GM18511 (cell line): ENCODE data around the gene CLSTN2.

Experiments
- ATAC-seq: cut with Tn5 transposase; IDR thresholded peaks from one replicate; pipeline ENCODE4 v1.9.1; 2021; ENCODE audit warnings: mild to moderate bottlenecking, moderate library complexity; ENCODE audit not compliant: unreplicated experiment

Gene CLSTN2

GRCh38 chr3:140316868-140317400 is 381.9 kb downstream of the CLSTN2 start:
- ATAC-seq, result no peak

DNA sequence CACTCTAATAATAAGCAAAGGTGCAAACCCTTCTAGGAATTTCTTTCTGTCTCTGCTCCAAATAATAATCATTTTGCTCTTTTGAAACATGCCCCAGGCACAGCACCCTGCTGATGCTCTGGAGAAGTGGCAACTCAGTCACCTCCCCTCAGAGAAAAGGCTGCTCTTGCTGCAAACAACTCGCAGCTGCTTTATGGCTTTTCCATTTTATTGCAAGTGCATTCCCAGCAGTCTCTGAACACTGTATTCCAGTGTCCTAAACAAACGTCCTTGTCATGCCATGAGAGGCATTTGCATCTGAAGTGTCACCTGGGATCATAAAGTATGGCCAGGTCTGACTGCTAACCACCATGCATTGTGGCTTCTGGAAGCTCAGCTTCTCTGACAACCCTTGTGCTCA is 384.8 kb downstream of the CLSTN2 start:
- ATAC-seq, result no peak

DNA sequence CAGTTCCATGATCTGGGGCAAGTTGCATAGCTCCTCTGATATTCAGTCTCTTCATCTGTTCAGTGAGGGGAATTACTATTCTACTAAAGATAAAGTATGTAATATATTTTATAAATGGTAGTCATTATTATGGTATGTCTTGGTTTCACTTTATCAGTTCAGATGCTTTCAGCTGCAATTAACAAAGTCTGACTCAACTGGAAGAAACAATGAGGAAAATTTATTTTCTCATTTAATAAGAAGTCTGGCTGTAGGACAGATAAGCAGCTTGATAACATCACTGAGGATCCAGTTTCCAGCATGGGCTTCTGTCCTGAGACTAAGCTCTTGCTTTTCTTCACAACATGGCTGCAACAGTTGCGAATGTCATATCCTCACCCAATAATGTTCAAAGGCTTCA is 388.6 kb downstream of the CLSTN2 start:
- ATAC-seq, result no peak

DNA sequence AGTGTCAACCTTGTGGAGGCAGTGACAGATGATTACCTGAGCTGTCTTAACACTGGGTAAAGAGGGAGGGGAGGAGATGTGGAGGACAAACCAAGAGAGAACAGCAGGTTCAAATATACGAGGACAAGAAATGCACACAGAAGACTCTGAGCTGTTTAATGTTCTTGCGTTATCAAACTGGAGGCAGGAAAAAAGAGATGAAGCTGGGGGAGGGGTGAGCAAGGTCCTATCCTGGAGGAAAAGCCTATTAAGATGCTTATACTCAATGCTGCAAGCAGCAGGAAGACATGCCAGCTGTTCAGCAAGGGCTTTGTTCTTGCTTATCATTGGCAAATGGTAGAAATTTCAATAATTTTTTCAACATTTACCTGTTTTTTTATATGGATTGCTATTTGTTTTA is 397.1 kb downstream of the CLSTN2 start:
- ATAC-seq, result no peak

DNA sequence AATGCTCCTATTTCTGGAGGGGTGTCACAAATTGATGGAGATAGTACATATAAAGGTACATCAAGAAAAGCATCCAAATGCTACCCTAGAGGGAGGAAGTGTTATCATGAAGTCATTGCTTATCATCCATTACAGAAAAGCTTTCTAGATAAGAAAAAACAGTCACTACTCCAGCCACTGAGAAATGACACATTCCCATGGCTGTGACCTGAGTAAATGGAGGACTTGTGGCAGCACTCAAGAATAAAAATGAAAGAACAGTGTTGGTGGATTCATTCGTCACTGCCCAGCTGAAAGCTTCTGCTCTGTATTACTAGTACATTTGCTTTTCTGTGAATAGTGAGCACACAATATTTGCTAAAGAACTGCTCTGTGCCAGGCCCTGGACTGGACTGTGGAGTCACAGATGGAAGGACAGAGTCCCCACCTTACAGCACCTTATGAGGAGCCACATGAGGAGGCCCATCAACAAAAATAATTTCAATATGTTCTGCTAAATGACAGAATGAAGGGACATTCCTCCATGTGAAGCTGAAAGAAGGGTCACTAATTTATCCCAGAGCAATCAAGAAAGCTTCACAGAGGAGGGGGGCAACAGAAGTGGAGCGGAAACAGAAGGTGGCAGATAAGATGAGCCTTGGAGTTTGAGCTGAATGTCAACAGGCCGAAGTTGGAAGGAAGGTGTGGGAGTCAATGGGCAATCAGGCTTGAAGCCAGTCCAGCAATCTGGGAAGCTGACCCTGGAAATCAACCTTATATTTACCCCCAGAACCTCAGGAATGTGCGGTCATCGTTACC is 399.3 kb downstream of the CLSTN2 start:
- ATAC-seq, result no peak

- ATAC-seq, result no peak
Measured at GRCh38 chr3:140336465-140336864, 401.5 kb downstream of the CLSTN2 start.

- ATAC-seq, result no peak
Measured at GRCh38 chr3:140338916-140339315, 403.9 kb downstream of the CLSTN2 start.

DNA sequence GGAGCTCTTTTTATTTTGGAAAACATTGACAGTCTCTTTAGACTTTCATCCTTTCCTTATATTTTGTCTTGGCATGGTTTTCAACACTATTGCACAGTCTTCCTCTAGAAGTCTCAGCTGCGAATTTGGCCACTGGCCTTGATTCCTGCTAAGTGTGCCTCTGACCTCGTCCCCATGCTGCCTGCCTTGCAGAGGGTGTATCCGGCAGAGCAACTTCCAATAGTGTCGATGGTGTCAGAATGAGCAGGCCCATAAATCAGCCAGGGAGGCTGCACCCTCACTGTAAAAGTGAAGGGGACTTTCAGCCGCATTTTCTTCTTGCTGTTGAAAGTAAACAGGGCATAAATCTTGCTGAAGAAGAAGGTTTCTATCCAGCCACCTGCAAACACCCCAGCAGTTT is 406.2 kb downstream of the CLSTN2 start:
- no peak for ATAC-seq

DNA sequence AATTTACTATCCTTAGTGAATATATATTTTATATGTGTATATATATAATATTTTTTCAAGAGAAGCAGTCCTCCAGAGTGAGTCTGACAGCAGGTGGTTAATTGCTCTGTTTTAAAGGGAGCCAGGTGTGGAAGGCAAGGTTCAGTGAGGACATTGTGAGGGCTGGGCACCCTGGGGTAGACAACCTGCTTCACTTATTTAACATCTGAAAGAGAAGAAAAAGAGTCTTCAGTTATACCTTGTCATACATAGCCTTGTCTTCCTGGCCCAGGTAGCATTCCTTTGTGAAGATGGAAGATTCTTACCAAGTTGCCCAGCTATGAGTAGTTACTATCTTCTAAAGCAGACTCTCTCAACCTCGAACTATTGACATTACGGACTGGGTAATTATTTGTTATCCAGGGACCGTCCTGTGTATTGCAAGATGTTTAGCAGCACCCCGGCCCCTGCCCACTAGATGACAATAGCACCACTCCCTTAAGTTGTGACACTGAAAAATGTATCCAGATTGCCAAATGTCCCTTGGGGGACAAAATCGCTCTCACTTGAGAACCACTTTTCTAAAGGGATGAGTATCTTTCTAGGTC is 406.9 kb downstream of the CLSTN2 start:
- no peak for ATAC-seq

GRCh38 chr3:140342668-140343067 is 407.7 kb downstream of the CLSTN2 start:
- ATAC-seq, result no peak

DNA sequence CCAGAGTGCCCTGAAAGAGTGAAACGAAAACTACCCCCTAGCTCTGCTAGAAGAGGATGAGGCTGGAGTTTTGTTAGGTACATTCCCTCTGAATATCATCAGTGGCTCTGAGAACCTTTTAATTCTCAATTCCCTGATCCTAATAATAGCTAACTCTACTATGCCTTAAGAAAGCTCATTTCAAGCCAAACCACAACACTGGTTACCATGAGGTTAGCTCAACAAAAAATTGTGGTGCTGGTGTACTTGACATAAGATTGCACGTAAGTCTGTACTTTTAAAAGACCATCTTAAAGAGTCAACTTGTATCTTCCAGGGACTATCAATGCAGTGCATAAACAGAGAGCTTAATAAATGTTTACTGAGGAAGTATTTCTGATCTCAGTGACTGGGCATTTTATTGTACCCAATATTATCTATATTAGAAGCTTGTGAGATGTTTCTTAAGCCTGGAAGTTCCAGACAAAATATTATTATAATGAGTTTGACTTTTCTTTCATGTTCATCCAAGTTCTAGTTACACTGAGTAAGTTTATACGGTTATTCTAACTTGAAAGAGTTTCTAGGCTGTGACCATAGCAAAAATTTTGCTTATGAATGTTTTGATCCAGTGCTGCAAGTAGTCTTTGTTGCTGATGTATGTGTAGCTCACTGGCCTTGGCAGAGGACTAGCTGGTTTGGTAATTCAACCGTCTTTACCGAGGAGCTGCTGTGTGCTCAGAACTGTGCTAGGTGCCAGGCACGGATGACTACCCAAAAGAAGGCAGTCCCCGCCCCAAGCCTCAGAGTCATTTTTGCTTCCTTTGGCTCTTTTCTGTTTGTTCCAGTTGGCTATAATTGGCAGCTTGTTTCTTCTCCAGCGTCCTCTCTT is 408.5 kb downstream of the CLSTN2 start:
- ATAC-seq, result no peak

DNA sequence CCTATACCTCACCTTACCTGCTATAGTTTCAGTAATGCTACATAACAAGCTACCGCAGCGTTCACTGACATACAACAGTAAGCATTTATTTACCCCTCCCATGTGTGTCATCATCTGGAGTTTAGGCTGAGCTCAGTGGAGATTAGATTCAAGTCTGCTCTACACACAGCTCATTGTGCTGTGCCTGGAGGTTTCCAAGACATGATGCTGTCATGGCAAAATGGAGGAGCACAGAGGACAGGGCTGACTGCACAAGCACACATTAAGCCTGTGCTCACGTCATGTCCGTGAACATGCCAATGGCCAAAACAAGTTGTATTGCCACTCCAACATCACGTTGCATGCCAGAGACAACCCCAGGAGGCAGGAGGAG is 409.1 kb downstream of the CLSTN2 start:
- ATAC-seq, result no peak

GRCh38 chr3:140344601-140345205 is 409.7 kb downstream of the CLSTN2 start:
- ATAC-seq, result no peak

- no peak for ATAC-seq
Measured at GRCh38 chr3:140347151-140347550, 412.2 kb downstream of the CLSTN2 start.

DNA sequence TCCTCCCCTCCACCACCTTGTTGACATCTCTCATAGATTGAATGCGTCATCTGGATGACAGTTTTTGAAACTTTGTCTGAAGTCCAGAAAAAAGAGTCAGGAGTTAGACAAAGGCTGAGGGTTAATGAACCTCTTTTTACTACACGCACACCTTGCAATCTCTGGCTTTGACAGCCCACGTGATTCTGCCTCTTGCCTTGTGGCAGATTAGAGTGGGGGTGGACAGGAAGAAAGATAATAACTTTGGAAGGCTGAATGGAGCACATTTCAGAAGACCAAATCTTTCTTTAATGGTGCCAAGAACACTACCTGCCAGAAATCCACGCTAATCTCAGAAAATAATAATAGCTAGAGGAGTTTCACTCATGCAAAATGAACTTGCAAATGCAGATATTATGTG is 415.0 kb downstream of the CLSTN2 start:
- ATAC-seq, result no peak

DNA sequence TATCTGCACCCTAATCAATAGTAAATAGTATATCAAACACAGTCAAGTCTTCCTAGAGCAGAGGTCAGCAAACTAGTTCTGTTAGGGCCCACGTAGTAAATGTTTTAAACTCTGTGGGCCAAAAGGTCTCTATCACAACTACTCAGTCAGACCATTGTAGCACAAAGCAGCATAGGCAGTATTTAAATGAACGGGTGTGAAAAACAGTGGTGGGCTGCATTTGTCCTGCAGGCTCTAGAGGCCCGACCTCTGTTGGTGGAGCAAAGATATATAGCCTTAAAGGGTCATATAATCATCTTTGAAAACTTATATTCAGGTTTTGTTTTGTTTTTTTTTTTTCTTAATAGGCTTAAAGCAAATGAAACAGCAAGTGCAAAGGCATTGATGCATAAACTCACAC is 416.5 kb downstream of the CLSTN2 start:
- ATAC-seq, result no peak

DNA sequence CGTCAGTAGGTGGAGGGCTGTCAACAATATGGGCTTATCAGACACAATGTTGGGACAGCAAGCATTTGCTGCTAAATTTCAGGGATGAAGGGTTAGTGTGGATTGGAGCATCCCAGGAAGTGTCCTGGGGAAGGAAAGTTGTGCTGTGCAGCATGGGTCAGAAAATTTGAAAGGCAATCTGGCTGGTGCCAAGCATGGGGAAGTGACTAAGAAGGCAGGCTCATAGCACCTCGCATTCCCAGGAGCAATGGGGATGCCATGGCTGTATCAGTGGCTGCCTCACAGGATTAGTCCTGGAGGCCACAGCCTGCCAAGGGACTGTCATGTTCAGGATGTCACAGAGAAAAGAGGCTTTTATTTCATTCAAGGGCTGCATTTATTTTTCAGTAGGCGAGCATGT is 420.5 kb downstream of the CLSTN2 start:
- no peak for ATAC-seq

GRCh38 chr3:140358686-140359085 is 423.7 kb downstream of the CLSTN2 start:
- ATAC-seq, result no peak

- no peak for ATAC-seq
Measured at GRCh38 chr3:140359233-140359995, 424.4 kb downstream of the CLSTN2 start.

DNA sequence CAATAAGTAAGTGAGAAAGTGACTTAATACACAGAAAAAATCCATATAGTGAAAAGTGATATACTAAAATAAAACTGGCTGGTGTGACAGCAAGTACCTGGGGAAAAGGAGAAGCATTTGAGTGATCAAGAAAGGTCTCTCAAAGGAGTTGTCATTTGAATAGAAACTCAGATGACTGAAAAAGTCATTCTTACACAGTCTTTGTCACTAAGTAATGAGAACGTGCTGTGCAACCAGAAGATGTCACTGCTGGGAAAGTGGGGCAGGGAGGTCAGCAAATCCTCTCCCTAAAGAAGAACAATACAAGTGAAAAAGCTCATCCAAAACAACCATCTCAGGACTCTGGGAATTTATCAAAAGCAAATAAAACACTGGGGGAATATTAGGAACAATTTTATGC is 425.3 kb downstream of the CLSTN2 start:
- no peak for ATAC-seq
